Trophoblast cell (in vitro differentiated cells and primary cell): ENCODE results near the gene SCN7A.

Experiments used
- DNase-seq, 2 donors: peaks; one replicate each; pipeline ENCODE4 v3.0.0-alpha.2; 2016
- H2AFZ ChIP-seq: 2 replicates; pipeline ENCODE4 v1.6.1; 2013; ENCODE audit warnings: low read length, moderate library complexity, mild to moderate bottlenecking; ENCODE audit not compliant: insufficient read depth, poor library complexity
- H2AK5ac ChIP-seq: 2 replicates; pipeline ENCODE4 v1.6.1; 2013; ENCODE audit warnings: mild to moderate bottlenecking, low read length
- H2BK120ac ChIP-seq: 2 replicates; pipeline ENCODE4 v1.6.1; 2013; ENCODE audit warnings: low read length, mild to moderate bottlenecking, moderate library complexity; ENCODE audit not compliant: insufficient read depth, poor library complexity
- H2BK12ac ChIP-seq: 2 replicates; pipeline ENCODE4 v1.6.1; 2013; ENCODE audit warnings: mild to moderate bottlenecking, low read length, moderate library complexity
- H2BK5ac ChIP-seq: 2 replicates; pipeline ENCODE4 v1.6.1; 2013; ENCODE audit warnings: low read length, low read depth, moderate library complexity, mild to moderate bottlenecking; ENCODE audit not compliant: poor library complexity
- H3K14ac ChIP-seq: 2 replicates; pipeline ENCODE4 v1.6.1; 2013; ENCODE audit warnings: mild to moderate bottlenecking, low read length
- H3K18ac ChIP-seq: 2 replicates; pipeline ENCODE4 v1.6.1; 2013; ENCODE audit warnings: mild to moderate bottlenecking, low read length
- H3K23ac ChIP-seq: 2 replicates; pipeline ENCODE4 v1.6.1; 2013; ENCODE audit warnings: low read length
- H3K27ac ChIP-seq: 2 replicates; pipeline ENCODE4 v1.5.1; 2013; ENCODE audit warnings: low read depth, mild to moderate bottlenecking, inconsistent platforms, low read length, moderate library complexity
- H3K27me3 ChIP-seq: 2 replicates; pipeline ENCODE4 v1.6.1; 2013; ENCODE audit warnings: inconsistent platforms, mild to moderate bottlenecking, low read length, moderate library complexity; ENCODE audit not compliant: insufficient read depth
- H3K36me3 ChIP-seq, 2 experiments: 1 replicate in 1 of 2; 2 replicates in 1 of 2; pipeline ENCODE4 v1.6.1; 2013; ENCODE audit warnings: low read length in 2 of 2, mild to moderate bottlenecking in 2 of 2, moderate library complexity in 1 of 2; ENCODE audit not compliant: insufficient read depth in 2 of 2, control insufficient read depth in 1 of 2
- H3K4ac ChIP-seq: 2 replicates; pipeline ENCODE4 v1.6.1; 2013; ENCODE audit warnings: low read depth, mild to moderate bottlenecking, low read length, moderate library complexity
- H3K4me1 ChIP-seq, 2 experiments: 1 replicate in 1 of 2; 2 replicates in 1 of 2; pipeline ENCODE4 v1.6.1; 2013; ENCODE audit warnings: low read length in 2 of 2, mild to moderate bottlenecking in 2 of 2, moderate library complexity in 1 of 2; ENCODE audit not compliant: insufficient read depth in 2 of 2, control insufficient read depth in 1 of 2
- H3K4me2 ChIP-seq: 2 replicates; pipeline ENCODE4 v1.6.1; 2013; ENCODE audit warnings: inconsistent platforms, mild to moderate bottlenecking, low read length, moderate library complexity
- H3K4me3 ChIP-seq: 2 replicates; pipeline ENCODE4 v1.5.1; 2013; ENCODE audit warnings: mild to moderate bottlenecking, low read depth, low read length, inconsistent platforms
- H3K79me1 ChIP-seq: one replicate; pipeline ENCODE4 v1.6.1; 2013; ENCODE audit warnings: low read length
- H3K79me2 ChIP-seq: 2 replicates; pipeline ENCODE4 v1.6.1; 2013; ENCODE audit warnings: low read length, mild to moderate bottlenecking; ENCODE audit not compliant: control insufficient read depth, insufficient read depth, poor library complexity
- H3K9ac ChIP-seq: 2 replicates; pipeline ENCODE4 v1.6.1; 2013; ENCODE audit warnings: mild to moderate bottlenecking, low read length
- H3K9me3 ChIP-seq: 2 replicates; pipeline ENCODE4 v1.6.1; 2013; ENCODE audit warnings: low read depth, mild to moderate bottlenecking, control low read depth, inconsistent platforms, low read length; ENCODE audit not compliant: insufficient read depth
- H4K12ac ChIP-seq: 2 replicates; pipeline ENCODE4 v1.6.1; 2013; ENCODE audit warnings: low read depth, mild to moderate bottlenecking, low read length, moderate library complexity
- H4K8ac ChIP-seq: 2 replicates; pipeline ENCODE4 v1.6.1; 2013; ENCODE audit warnings: low read depth, mild to moderate bottlenecking, low read length, moderate library complexity
- H4K91ac ChIP-seq: one replicate; pipeline ENCODE4 v1.6.1; 2013; ENCODE audit warnings: low read depth, mild to moderate bottlenecking, low read length, moderate library complexity
- WGBS: extraction: QIAGEN DNeasy Blood & Tissue Kit; methylation state at CpG from one replicate; pipeline ENCODE4 v1.1.7; 2013; ENCODE audit warnings: missing lambda C conversion rate; ENCODE audit not compliant: insufficient read length, insufficient coverage; ENCODE audit errors: extremely low coverage; 5-methylcytosine and 5-hydroxymethylcytosine counted together

SCN7A gene

DNA sequence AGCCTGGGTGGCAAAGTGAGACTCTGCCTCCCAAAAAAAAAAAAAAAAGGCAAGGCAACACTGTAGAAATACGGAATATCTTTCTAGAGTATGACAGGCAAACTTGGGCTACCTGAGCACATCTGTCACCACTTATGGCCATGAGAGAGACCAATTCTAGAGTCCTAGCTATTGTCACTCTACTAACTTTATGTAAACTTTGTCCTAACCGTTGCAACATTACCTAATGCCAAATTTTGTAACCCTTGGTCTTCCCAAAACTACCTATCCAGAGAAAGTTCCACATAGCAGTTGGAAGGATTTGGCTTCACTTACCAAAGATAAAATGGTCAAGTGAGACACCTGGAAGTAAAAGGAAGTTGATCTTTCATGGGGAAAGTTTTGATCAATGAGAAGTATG lies 26.6 kb upstream of the SCN7A start:
- Histone ChIP-seq H2AK5ac (no peak overlapping the region), H2BK120ac (no peak overlapping the region), H3K27ac (no peak overlapping the region), H2AFZ (no peak overlapping the region), H3K4me2 (no peak overlapping the region), H2BK5ac (no peak overlapping the region), H4K8ac (no peak overlapping the region), H3K9ac (no peak overlapping the region), H3K4ac (no peak overlapping the region), H3K27me3 (no peaks in the 10 kb centered on the region), H3K4me3 (no peak overlapping the region), H3K18ac (no peak overlapping the region), H3K4me1 (no peaks in the 10 kb centered on the region), H3K14ac (no peak overlapping the region), H3K9me3 (no peaks in the 10 kb centered on the region), H3K79me1 (no peaks in the 10 kb centered on the region), H3K36me3 (no peaks in the 10 kb centered on the region), H4K12ac (no peak overlapping the region), H4K91ac (no peak overlapping the region), H2BK12ac (no peak overlapping the region), H3K79me2 (no peaks in the 10 kb centered on the region), H3K23ac (no peak overlapping the region)
- WGBS, result no CpG with 5 or more reads among the region's 2 CpGs
- DNase-seq, result no peak

DNA sequence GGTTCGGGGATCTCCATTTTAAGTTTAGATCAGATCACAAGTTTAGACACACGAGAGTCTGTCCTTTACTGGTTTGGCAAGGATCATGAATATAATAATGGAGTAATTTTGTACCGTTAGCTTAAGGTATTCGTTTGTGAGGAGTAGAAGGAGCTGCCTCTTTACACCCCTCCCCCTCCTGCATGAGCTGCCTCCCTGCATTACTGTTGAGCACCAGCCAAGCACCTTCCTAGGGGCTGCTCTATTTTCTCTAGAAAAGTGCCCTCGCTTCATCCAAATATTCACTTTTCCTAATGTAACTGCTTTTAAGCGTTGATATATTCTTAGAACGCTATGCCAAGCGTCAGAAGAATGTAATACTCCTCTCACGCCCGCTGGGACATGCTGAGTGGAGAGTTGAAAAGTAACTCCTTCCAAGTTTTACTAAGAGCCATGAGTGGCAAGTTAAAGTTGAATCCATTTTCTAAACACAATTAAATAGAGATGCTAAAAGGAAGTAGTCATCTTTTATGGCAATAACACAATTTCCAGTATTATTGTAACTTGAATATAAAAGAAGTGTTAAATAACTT lies 25.4 kb upstream of the SCN7A start:
- Histone ChIP-seq H2AK5ac (no peak overlapping the region), H3K79me1 (no peaks in the 10 kb centered on the region), H4K12ac (no peak overlapping the region), H3K27ac (no peak overlapping the region), H3K18ac (no peak overlapping the region), H3K9ac (no peak overlapping the region), H3K4me3 (no peak overlapping the region), H3K4me1 (no peaks in the 10 kb centered on the region), H3K14ac (no peak overlapping the region), H2BK5ac (no peak overlapping the region), H3K4ac (no peak overlapping the region), H3K23ac (no peak overlapping the region), H3K79me2 (no peaks in the 10 kb centered on the region), H2BK120ac (no peak overlapping the region), H2BK12ac (no peak overlapping the region), H3K36me3 (no peaks in the 10 kb centered on the region), H4K8ac (no peak overlapping the region), H3K9me3 (no peaks in the 10 kb centered on the region), H2AFZ (no peak overlapping the region), H4K91ac (no peak overlapping the region), H3K27me3 (no peaks in the 10 kb centered on the region), H3K4me2 (no peak overlapping the region)
- no peak for DNase-seq
- no CpG with 5 or more reads among the region's 10 CpGs for WGBS

DNA sequence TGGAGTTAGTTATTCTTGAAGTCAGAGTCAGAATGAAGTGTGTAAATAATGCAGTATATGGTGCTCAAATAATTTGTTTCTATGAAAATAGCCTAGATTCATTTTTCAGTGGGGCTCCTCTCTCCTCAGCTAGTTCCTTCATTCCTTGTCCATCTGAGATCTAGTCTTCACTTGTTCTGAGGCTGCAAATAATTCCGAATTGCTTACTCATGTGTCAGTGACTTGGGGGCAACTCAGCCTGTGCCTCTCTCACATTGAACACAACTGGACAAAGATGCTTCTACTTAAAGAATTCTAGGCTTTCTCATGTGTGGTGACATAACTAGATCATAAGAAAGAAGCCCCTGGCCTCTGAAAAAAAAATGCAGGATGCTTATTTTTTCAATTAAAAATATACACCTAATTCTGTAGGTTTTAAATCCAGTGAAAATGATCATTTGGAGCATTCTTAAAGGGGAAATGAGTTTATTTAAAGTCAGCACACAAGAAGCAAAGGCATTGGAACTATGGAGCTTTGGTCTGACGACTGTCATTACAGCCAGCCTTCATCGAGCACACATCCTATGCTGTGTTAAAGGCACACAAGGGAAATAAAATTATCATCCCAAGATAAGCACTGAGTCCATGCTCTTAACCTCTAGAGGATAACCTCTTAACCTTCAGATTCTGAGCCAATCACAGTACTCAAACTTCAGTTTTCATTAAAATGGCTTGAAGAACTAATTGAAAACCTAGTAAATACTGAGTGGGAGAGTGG lies 24.8 kb upstream of the SCN7A start:
- no peak overlapping the region for H3K23ac ChIP-seq
- no peaks in the 10 kb centered on the region for H3K79me1 ChIP-seq
- H4K91ac ChIP-seq, result no peak overlapping the region
- H3K4me1 ChIP-seq, result no peaks in the 10 kb centered on the region
- H3K9ac ChIP-seq, result no peak overlapping the region
- H3K4me2 ChIP-seq, result no peak overlapping the region
- H3K4ac ChIP-seq, result no peak overlapping the region
- no peaks in the 10 kb centered on the region for H3K27me3 ChIP-seq
- H2AFZ ChIP-seq, result no peak overlapping the region
- H3K4me3 ChIP-seq, result no peak overlapping the region
- no peak overlapping the region for H2BK5ac ChIP-seq
- H4K12ac ChIP-seq, result no peak overlapping the region
- no peak for DNase-seq
- no peaks in the 10 kb centered on the region for H3K36me3 ChIP-seq
- no CpG with 5 or more reads among the region's 3 CpGs for WGBS
- no peak overlapping the region for H3K18ac ChIP-seq
- H2BK12ac ChIP-seq, result no peak overlapping the region
- H3K27ac ChIP-seq, result no peak overlapping the region
- H2BK120ac ChIP-seq, result no peak overlapping the region
- no peaks in the 10 kb centered on the region for H3K9me3 ChIP-seq
- H2AK5ac ChIP-seq, result no peak overlapping the region
- no peak overlapping the region for H3K14ac ChIP-seq
- H3K79me2 ChIP-seq, result no peaks in the 10 kb centered on the region
- no peak overlapping the region for H4K8ac ChIP-seq

DNA sequence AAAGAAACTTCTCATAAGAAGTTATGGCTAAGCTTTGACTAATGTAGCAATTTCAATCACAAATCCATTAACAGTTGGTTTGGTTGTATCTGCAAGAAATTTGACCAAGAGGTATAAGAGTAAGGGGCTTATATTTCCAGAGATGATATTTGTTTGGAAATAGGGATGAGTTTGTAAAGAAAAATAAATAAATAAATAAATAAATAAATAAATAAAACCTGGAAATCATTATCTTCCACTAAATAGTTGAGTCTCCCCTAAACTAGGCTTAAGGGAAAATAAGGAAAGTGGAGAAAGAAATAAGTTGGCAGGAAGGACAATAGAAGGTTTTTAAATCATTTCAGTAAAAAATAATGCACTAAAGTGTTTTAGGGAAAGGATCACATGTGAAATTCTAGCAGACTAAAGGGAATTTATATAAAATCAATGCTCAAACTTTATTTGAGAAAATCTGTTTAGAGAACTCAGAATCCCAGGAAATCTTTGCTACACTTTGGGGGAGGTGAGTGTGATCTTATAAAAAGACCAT lies 23.5 kb upstream of the SCN7A start:
- H2BK5ac ChIP-seq, result no peak overlapping the region
- no peak overlapping the region for H2AK5ac ChIP-seq
- H3K4ac ChIP-seq, result no peak overlapping the region
- no peak overlapping the region for H4K12ac ChIP-seq
- H3K4me3 ChIP-seq, result no peak overlapping the region
- no peak overlapping the region for H3K4me2 ChIP-seq
- H3K9ac ChIP-seq, result no peak overlapping the region
- no peak overlapping the region for H2AFZ ChIP-seq
- no peak overlapping the region for H2BK120ac ChIP-seq
- H3K27me3 ChIP-seq, result no peaks in the 10 kb centered on the region
- H3K14ac ChIP-seq, result no peak overlapping the region
- H3K9me3 ChIP-seq, result no peaks in the 10 kb centered on the region
- no peak overlapping the region for H2BK12ac ChIP-seq
- H3K79me1 ChIP-seq, result no peaks in the 10 kb centered on the region
- H3K36me3 ChIP-seq, result no peaks in the 10 kb centered on the region
- H4K91ac ChIP-seq, result no peak overlapping the region
- H3K18ac ChIP-seq, result no peak overlapping the region
- H4K8ac ChIP-seq, result no peak overlapping the region
- H3K4me1 ChIP-seq, result no peaks in the 10 kb centered on the region
- H3K23ac ChIP-seq, result no peak overlapping the region
- no peaks in the 10 kb centered on the region for H3K79me2 ChIP-seq
- no peak for DNase-seq
- H3K27ac ChIP-seq, result no peak overlapping the region
